HG03103 (cell line): Measurements from ENCODE around the gene GJC1.

Source experiments
- ATAC-seq: cut with Tn5 transposase; IDR thresholded peaks from one replicate; pipeline ENCODE4 v1.9.1; 2021; ENCODE audit warnings: low read depth; ENCODE audit not compliant: unreplicated experiment

The GJC1 gene

GRCh38 chr17:44829523-44830358, at the start of gene GJC1:
TSS of gene GJC1 (minus strand) at chr17:44830287. CDS start at chr17:44805817, 24,470 bp downstream.
- ATAC-seq: no peak

- no peak for ATAC-seq
Observed at GRCh38 chr17:44879376-44879775, 49.3 kb upstream of the GJC1 start.

GRCh38 chr17:44878627-44879221, 48.6 kb upstream of the GJC1 start:
- ATAC-seq: no peak

GRCh38 chr17:44877121-44877520, 47.0 kb upstream of the GJC1 start:
- no peak for ATAC-seq

GRCh38 chr17:44875761-44876160, 45.7 kb upstream of the GJC1 start:
- ATAC-seq: no peak

GRCh38 chr17:44872131-44872768, 42.2 kb upstream of the GJC1 start:
- ATAC-seq: no peak

- ATAC-seq: no peak
Observed at GRCh38 chr17:44871556-44871955, 41.5 kb upstream of the GJC1 start.

GRCh38 chr17:44867841-44868240, 37.8 kb upstream of the GJC1 start:
- ATAC-seq: no peak

- ATAC-seq: no peak
Observed at GRCh38 chr17:44865931-44866330, 35.8 kb upstream of the GJC1 start.

GRCh38 chr17:44865231-44865660, 35.2 kb upstream of the GJC1 start:
- ATAC-seq: no peak

GRCh38 chr17:44864831-44865230, 34.7 kb upstream of the GJC1 start:
- no peak for ATAC-seq

GRCh38 chr17:44863061-44863918, 33.2 kb upstream of the GJC1 start:
- ATAC-seq: no peak

- no peak for ATAC-seq
Observed at GRCh38 chr17:44862278-44862914, 32.3 kb upstream of the GJC1 start.

- ATAC-seq: no peak
Observed at GRCh38 chr17:44859701-44860100, 29.6 kb upstream of the GJC1 start.

GRCh38 chr17:44854192-44854591, 24.1 kb upstream of the GJC1 start:
- ATAC-seq: no peak

- no peak for ATAC-seq
Observed at GRCh38 chr17:44850612-44851011, 20.5 kb upstream of the GJC1 start.

- ATAC-seq: no peak
Observed at GRCh38 chr17:44850025-44850424, 19.9 kb upstream of the GJC1 start.

GRCh38 chr17:44848961-44849489, 18.9 kb upstream of the GJC1 start:
- no peak for ATAC-seq

- no peak for ATAC-seq
Observed at GRCh38 chr17:44848257-44848795, 18.2 kb upstream of the GJC1 start.

- ATAC-seq: no peak
Observed at GRCh38 chr17:44847586-44847985, 17.5 kb upstream of the GJC1 start, which contains the start of gene HIGD1B. TSS of gene HIGD1B (plus strand) at chr17:44847883. CDS start at chr17:44848153, 270 bp downstream.
